Transverse colon (tissue), 4 donors: Measurements from ENCODE around the gene SAMD1. TPM values are rescaled to one million over a fixed set of nuclear protein-coding genes. Genes with fewer than 3 reads are reported as not detected.

Experiments
- DNase-seq: peaks from one replicate; pipeline ENCODE4 v3.0.0-alpha.2; 2019
- H3K27ac ChIP-seq, 4 donors: fragments of 200-600 bp; sonication (generic); 2 replicates each; pipeline ENCODE4 v1.5.1; 2016 to 2018; ENCODE audit warnings: inconsistent platforms in 4 of 4
- H3K27me3 ChIP-seq: fragments of 200-600 bp; sonication (generic); 2 replicates; pipeline ENCODE4 v1.5.1; 2017; ENCODE audit warnings: inconsistent platforms
- H3K36me3 ChIP-seq, 4 donors: fragments of 200-600 bp; sonication (generic); 2 replicates each; pipeline ENCODE4 v1.5.1; 2017 to 2019; ENCODE audit warnings: inconsistent platforms in 4 of 4
- H3K4me1 ChIP-seq, 4 donors: fragments of 200-600 bp; sonication (generic); 2 replicates each; pipeline ENCODE4 v1.5.1; 2017 to 2020; ENCODE audit warnings: inconsistent platforms in 4 of 4
- H3K4me3 ChIP-seq, 4 donors: fragments of 200-600 bp; sonication (generic); 1 replicate in 1 of 4; 2 replicates in 3 of 4; pipeline versions ENCODE4 v1.5.1 to v1.6.1; 2017 to 2019; ENCODE audit warnings: inconsistent platforms in 4 of 4
- H3K9me3 ChIP-seq, 2 donors: fragments of 200-600 bp; sonication (generic); 2 replicates each; pipeline ENCODE4 v1.5.1; 2017 to 2019; ENCODE audit warnings: inconsistent platforms in 2 of 2
- EP300 ChIP-seq: sonication (generic); formaldehyde crosslinking; IDR thresholded peaks from one replicate; pipeline ENCODE4 v1.6.1; 2017; ENCODE audit warnings: antibody characterized with exemption, low read depth
- POLR2A ChIP-seq: fragments of 450-650 bp; IDR thresholded peaks from one replicate; pipeline ENCODE4 v1.6.1; 2016; ENCODE audit warnings: antibody characterized with exemption, mild to moderate bottlenecking, moderate library complexity
- POLR2AphosphoS5 ChIP-seq, 3 donors: sonication (generic); formaldehyde crosslinking; IDR thresholded peaks; one replicate each; pipeline ENCODE4 v1.6.1; 2016; ENCODE audit warnings: antibody characterized with exemption in 3 of 3
- WGBS, 2 donors: methylation state at CpG; one replicate each; pipeline ENCODE4 v1.1.5; 2018; ENCODE audit warnings: low coverage in 1 of 2; 5-methylcytosine and 5-hydroxymethylcytosine counted together
- in situ Hi-C, 4 donors: fragments of 200-750 bp; cut with MboI; loops; one replicate each; pipeline versions ENCODE4 v1.15.0 to v1.15.1; 2017; ENCODE audit warnings: low sequenced_read_pairs in 3 of 4, low pct_ligation_motif_present in 1 of 4, low pct_unique_long_range_greater_than_20kb in 1 of 4
- intact Hi-C: fragments of 100-400 bp; cut with DNase I; formaldehyde crosslinking; loops from one replicate; pipeline ENCODE4 v1.15.1; 2023; ENCODE audit warnings: low total_unique reads
- total RNA-seq, 4 donors: library from RNA; depleted of rRNA; stranded (reverse); fragments of >200 nt; gene quantifications; one replicate each; pipeline ENCODE4 v1.1.0, GENCODE V29; 2016
- TF ChIP-seq, protein P1 (sequence below), 5 experiments: fragments of 200-600 bp in 3 of 5; fragments of 450-650 bp in 2 of 5; sonication (generic) in 3 of 5; IDR thresholded peaks; 1 replicate in 2 of 5; 2 replicates in 3 of 5; pipeline ENCODE4 v1.5.1; 2016 to 2017; ENCODE audit warnings: antibody characterized with exemption in 5 of 5, inconsistent platforms in 3 of 5, mild to moderate bottlenecking in 2 of 5, moderate library complexity in 1 of 5

The SAMD1 gene
- total RNA-seq, 4 donors from 2014 or later, result 7.6 to 37.5 (median 36.8) TPM

DNA sequence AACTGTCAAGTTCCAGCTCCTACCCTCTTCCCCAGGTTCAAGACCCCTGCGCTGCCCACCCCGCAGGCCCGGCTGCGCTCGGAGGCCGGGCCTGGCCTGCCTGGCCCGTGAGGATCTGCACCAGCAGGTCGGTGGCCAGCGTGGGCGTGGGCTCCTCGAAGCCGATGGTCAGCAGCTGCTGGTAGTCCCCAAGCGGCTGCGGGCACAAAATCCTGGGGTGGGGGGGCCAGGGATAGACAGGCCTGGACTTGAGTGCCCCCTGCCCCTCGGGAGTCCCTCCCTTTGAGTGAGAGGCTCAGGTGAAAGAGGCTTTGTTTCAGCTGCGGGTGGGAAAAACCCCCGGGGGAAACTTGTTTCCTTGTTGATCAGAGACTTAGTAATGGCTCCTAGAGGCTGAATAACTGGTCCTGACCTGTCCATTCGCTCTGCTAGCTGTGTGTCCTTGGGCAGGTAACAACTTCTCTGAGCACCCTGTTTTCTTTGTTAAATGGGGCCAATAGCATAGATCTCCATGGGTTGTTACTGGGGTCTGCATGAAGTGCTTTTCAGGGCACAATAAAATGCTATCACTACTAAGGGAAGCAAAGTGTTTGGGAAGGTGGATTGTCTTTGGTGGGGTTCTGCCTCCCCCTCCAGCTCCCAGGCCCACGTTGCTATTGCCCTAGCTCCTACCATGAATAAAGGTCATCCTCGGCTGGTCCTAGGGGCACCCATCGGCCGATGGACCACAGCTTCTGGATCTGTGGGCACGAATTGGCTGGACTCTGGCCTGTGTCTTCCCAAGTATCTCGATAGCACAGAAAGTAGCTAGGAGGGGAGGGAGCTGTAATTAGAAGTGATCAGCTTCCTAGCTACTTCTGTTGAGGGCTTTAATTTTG lies 8.5 kb downstream of the SAMD1 start:
- Histone ChIP-seq H3K4me1 (peaks cover 10 to 37% (median 20%) of the 10 kb centered on the region in 4 donors), H3K36me3 (no peaks in the 10 kb centered on the region), H3K9me3 (no peaks in the 10 kb centered on the region), H3K27ac (peak overlapping the region; percentile 88 to 95 (median 94)), H3K4me3 (peak overlapping the region; percentile 58 to 77 (median 69)), H3K27me3 (no peaks in the 10 kb centered on the region)
- DNase-seq, result peak; percentile 48
- TF ChIP-seq, protein P1, sequence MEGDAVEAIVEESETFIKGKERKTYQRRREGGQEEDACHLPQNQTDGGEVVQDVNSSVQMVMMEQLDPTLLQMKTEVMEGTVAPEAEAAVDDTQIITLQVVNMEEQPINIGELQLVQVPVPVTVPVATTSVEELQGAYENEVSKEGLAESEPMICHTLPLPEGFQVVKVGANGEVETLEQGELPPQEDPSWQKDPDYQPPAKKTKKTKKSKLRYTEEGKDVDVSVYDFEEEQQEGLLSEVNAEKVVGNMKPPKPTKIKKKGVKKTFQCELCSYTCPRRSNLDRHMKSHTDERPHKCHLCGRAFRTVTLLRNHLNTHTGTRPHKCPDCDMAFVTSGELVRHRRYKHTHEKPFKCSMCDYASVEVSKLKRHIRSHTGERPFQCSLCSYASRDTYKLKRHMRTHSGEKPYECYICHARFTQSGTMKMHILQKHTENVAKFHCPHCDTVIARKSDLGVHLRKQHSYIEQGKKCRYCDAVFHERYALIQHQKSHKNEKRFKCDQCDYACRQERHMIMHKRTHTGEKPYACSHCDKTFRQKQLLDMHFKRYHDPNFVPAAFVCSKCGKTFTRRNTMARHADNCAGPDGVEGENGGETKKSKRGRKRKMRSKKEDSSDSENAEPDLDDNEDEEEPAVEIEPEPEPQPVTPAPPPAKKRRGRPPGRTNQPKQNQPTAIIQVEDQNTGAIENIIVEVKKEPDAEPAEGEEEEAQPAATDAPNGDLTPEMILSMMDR (IDR thresholded peaks at IDR 0.05), result no peak
- TF ChIP-seq POLR2A, result no peak
- no peak for TF ChIP-seq POLR2AphosphoS5 (IDR thresholded peaks at IDR 0.05)
- no peak for TF ChIP-seq EP300
- in situ Hi-C loops (no loop called here), intact Hi-C loops (no loop called here)
- WGBS, 2 donors, result 15% methylated on average over 24 of the region's 24 CpGs; no CpG with 5 or more reads in 1 of the 2 donors

DNA sequence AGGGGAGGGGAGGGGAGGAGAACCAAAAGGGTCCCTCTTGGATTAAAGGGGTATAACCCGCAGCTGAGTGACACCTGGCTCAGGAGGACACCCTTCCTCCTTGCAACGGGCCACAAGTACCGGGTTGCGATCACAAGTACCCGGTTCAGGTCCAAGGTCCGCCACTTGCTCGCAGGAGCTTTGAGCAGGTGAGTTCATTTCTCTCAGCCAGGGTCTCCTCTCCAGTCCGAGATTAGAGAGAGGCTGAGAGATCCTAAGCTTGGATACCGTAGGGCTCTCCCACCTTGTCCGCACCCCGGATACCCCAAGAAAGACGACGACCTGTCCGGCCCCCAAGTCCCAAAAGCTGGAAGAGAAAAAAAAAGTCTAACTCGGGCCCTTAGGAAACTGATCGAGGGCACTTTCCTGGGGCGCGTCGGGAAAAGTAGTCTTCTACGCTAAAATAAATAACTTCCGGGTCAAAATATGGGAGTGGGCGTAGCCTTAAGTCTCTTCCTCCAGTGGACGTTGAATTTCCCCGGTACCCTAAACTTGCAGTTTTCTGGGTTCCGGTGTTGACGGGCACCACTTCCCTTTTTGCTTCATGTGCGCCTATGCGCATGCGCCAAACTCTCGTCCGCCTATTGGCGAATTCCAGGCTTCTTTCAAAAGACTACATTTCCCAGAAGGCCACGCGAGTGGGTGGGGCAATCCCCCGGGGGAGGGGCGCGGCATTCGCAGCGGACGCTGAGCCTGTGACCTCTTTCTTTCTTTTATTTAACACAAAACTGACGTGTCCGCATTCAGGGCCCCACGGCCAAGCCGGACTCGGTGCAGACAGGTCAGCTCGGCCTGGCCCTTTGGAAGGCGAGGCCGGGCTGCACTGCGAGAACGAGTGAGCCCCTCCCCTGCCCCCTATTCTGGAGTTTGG lies 9.4 kb downstream of the SAMD1 start:
- Histone ChIP-seq H3K36me3 (no peaks in the 10 kb centered on the region), H3K27me3 (no peaks in the 10 kb centered on the region), H3K4me1 (peaks cover 10 to 43% (median 21%) of the 10 kb centered on the region in 4 donors), H3K27ac (peak overlapping the region; percentile 88 to 95 (median 94)), H3K4me3 (peak overlapping the region; percentile 58 to 77 (median 69)), H3K9me3 (no peaks in the 10 kb centered on the region)
- in situ Hi-C loops (no loop called here), intact Hi-C loops (no loop called here)
- peak; percentile 99 for DNase-seq
- 0% methylated on average over 10 to 50 of the region's 50 CpGs for WGBS, 2 donors
- TF ChIP-seq, protein P1 (IDR thresholded peaks at IDR 0.05), result no peak
- TF ChIP-seq POLR2A (peak; percentile 75), POLR2AphosphoS5 (IDR thresholded peaks at IDR 0.05) (peak; percentile 79 to 89 (median 88)), EP300 (no peak)

DNA sequence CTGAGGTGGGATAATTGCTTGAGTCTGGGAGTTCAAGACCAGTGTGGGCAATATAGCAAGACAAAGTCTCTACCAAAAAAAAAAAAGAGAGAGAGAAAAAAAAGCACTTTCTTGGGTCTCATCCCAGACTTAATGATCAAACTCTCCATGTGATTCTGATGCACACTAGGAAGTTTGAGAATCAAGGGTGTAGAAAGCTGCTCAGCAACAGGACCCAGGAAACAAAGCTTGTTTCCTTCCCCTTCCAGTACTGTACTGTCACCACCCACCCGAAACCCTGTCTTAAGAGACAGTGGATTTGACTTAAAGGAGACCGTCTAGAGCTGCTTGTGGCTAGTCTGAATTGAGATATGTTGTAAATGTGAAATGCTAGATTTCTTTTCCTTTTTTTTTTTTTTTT lies 12.1 kb downstream of the SAMD1 start:
- Histone ChIP-seq H3K27ac (peak overlapping the region in 1 of 4 donors; percentile 17), H3K27me3 (no peaks in the 10 kb centered on the region), H3K4me1 (peaks cover 16 to 59% (median 35%) of the 10 kb centered on the region in 4 donors), H3K36me3 (no peaks in the 10 kb centered on the region), H3K9me3 (no peaks in the 10 kb centered on the region), H3K4me3 (no peak overlapping the region)
- 50 to 59% methylated on average over 2 of the region's 2 CpGs for WGBS, 2 donors
- TF ChIP-seq POLR2A (no peak), POLR2AphosphoS5 (IDR thresholded peaks at IDR 0.05) (no peak), EP300 (no peak)
- TF ChIP-seq, protein P1 (IDR thresholded peaks at IDR 0.05), result no peak
- in situ Hi-C loops, result loop anchor here in 2 of 4 donors (10.0 kb wide), 1 partner anchor 204 kb away; the partner anchor contains the start of gene NANOS3 (in 2 of the 2)
- no peak for DNase-seq
- intact Hi-C loops, result no loop called here
